HG02938 (cell line): ENCODE measurements around the gene DIAPH2.

Experiments
- ATAC-seq: cut with Tn5 transposase; IDR thresholded peaks from one replicate; pipeline ENCODE4 v1.9.1; 2021; ENCODE audit warnings: mild to moderate bottlenecking, moderate library complexity; ENCODE audit not compliant: unreplicated experiment

The DIAPH2 gene

GRCh38 chrX:97628807-97629596 is 944.4 kb downstream of the DIAPH2 start:
- ATAC-seq = no peak

GRCh38 chrX:97629597-97629985 is 944.9 kb downstream of the DIAPH2 start:
- no peak for ATAC-seq

- ATAC-seq = no peak
Measured at GRCh38 chrX:97633798-97634197, 949.2 kb downstream of the DIAPH2 start.

GRCh38 chrX:97636473-97637140 is 952.0 kb downstream of the DIAPH2 start:
- ATAC-seq = no peak

- ATAC-seq = no peak
Measured at GRCh38 chrX:97637289-97637688, 952.6 kb downstream of the DIAPH2 start.

- ATAC-seq = no peak
Measured at GRCh38 chrX:97638621-97639020, 954.0 kb downstream of the DIAPH2 start.

GRCh38 chrX:97639526-97639925 is 954.9 kb downstream of the DIAPH2 start:
- no peak for ATAC-seq
